Fibroblast of lung (primary cell): ENCODE measurements around the gene CFLAR.

Source experiments
- CTCF ChIP-seq, 2 donors: IDR thresholded peaks in 1 of 2; conservative IDR thresholded peaks in 1 of 2; 1 replicate in 1 of 2; 2 replicates in 1 of 2; pipeline ENCODE4 v1.5.1; 2011 to 2012; ENCODE audit warnings: low read length in 2 of 2, control low read depth in 1 of 2, inconsistent platforms in 1 of 2, low read depth in 1 of 2, mild to moderate bottlenecking in 1 of 2
- EZH2 ChIP-seq: IDR thresholded peaks from 2 replicates; pipeline ENCODE4 v1.5.1; 2012; ENCODE audit warnings: low read length, control low read depth, mild to moderate bottlenecking; ENCODE audit errors: missing control alignments

- TF ChIP-seq EZH2 (no peak), CTCF (conservative IDR thresholded peaks at IDR 0.05 in 1 of 2, IDR thresholded peaks at IDR 0.05 in 1 of 2; ENCODE audit: low read depth in 1 of 2, low read length in 2 of 2) (no peak)
Observed at GRCh38 chr2:201135386-201135785, 19.4 kb downstream of the CFLAR start.
